Measurements from ENCODE around the gene RNASE1. TPM values are rescaled to one million over a fixed set of nuclear protein-coding genes. Genes with fewer than 3 reads are reported as not detected.
"Not testable (repeated sequence)": the region's sequence is repeated elsewhere in the genome, so short reads cannot be mapped to it uniquely, and the experiment has no call there.

Gene RNASE1
- total RNA-seq, 2 donors from 2014 or later: 295 to 632 TPM

- DNase-seq (no peak), ATAC-seq (no peak)
- intact Hi-C loops (cut with DNase I): no loop called here
Measured at GRCh38 chr14:20787025-20787424, 15.6 kb downstream of the RNASE1 start.

GRCh38 chr14:20782280-20782890 lies 20.3 kb downstream of the RNASE1 start:
- intact Hi-C loops (cut with DNase I): no loop called here
- ATAC-seq: peak; percentile 30 to 71
- no peak for DNase-seq

- ATAC-seq (peak in 1 of 2 donors; percentile 27), DNase-seq (no peak)
- intact Hi-C loops (cut with DNase I): no loop called here
Measured at GRCh38 chr14:20781803-20782202, 20.8 kb downstream of the RNASE1 start.

GRCh38 chr14:20775901-20776300 lies 26.7 kb downstream of the RNASE1 start:
- intact Hi-C loops (cut with DNase I): no loop called here
- ATAC-seq: no peak

GRCh38 chr14:20775043-20775442 lies 27.6 kb downstream of the RNASE1 start:
- intact Hi-C loops (cut with DNase I): no loop called here
- no peak for ATAC-seq

More at GRCh38 chr14:20775901-20776300, 26.7 kb downstream of the RNASE1 start:
- DNase-seq: no peak

GRCh38 chr14:20774258-20774824 lies 28.3 kb downstream of the RNASE1 start:
- intact Hi-C loops (cut with DNase I): no loop called here
- DNase-seq (no peak), ATAC-seq (no peak)

More at GRCh38 chr14:20775043-20775442, 27.6 kb downstream of the RNASE1 start:
- DNase-seq: no peak

- intact Hi-C loops (cut with DNase I): no loop called here
- ATAC-seq (no peak), DNase-seq (no peak)
Measured at GRCh38 chr14:20772650-20773049, 30.0 kb downstream of the RNASE1 start.

GRCh38 chr14:20769421-20769820 lies 33.2 kb downstream of the RNASE1 start:
- intact Hi-C loops (cut with DNase I): no loop called here
- DNase-seq: no peak
- ATAC-seq: no peak

- intact Hi-C loops (cut with DNase I): no loop called here
- ATAC-seq (no peak), DNase-seq (no peak)
Measured at GRCh38 chr14:20768593-20768892, 34.1 kb downstream of the RNASE1 start.

GRCh38 chr14:20760950-20761349 lies 41.7 kb downstream of the RNASE1 start:
- intact Hi-C loops (cut with DNase I): no loop called here
- DNase-seq (no peak), ATAC-seq (no peak)

GRCh38 chr14:20759465-20759864 lies 43.2 kb downstream of the RNASE1 start:
- DNase-seq, ATAC-seq: not testable (repeated sequence)
- intact Hi-C loops (cut with DNase I): loop anchor here (5.0 kb wide), 1 partner anchor 98 kb away; no protein-coding TSS in a partner anchor

- DNase-seq (peak; percentile 31), ATAC-seq (no peak)
- intact Hi-C loops (cut with DNase I): loop anchor here (5.0 kb wide), 1 partner anchor 99 kb away; no protein-coding TSS in a partner anchor
Measured at GRCh38 chr14:20757965-20758364, 44.7 kb downstream of the RNASE1 start.

- ATAC-seq (no peak), DNase-seq (no peak)
- intact Hi-C loops (cut with DNase I): loop anchor here (5.0 kb wide), 1 partner anchor 102 kb away; no protein-coding TSS in a partner anchor
Measured at GRCh38 chr14:20755037-20755436, 47.6 kb downstream of the RNASE1 start.

GRCh38 chr14:20754308-20754707 lies 48.3 kb downstream of the RNASE1 start:
- intact Hi-C loops (cut with DNase I): no loop called here
- DNase-seq (no peak), ATAC-seq (no peak)

GRCh38 chr14:20751963-20752562 lies 50.6 kb downstream of the RNASE1 start:
- intact Hi-C loops (cut with DNase I): no loop called here
- DNase-seq (no peak), ATAC-seq (no peak)

Other genes starting within 250 kb of the RNASE1 start
- gene RNASE9, start 241.8 kb downstream of the RNASE1 start, total RNA-seq: not detected
- not detected for gene RNASE11, start 214.8 kb downstream of the RNASE1 start, total RNA-seq
- gene RNASE12, start 211.5 kb downstream of the RNASE1 start, total RNA-seq: not detected
- gene OR6S1, start 161.2 kb downstream of the RNASE1 start, total RNA-seq: not detected
- 10 to 100 TPM; 15.9 to 20.8 TPM for gene RNASE4, start 118.3 kb downstream of the RNASE1 start, total RNA-seq
- 10 to 100 TPM in 1 of 2 donors, 1 to 10 TPM in 1; 7.1 to 13.0 TPM for gene ANG, start 114.1 kb downstream of the RNASE1 start, total RNA-seq
- not detected for gene EDDM3A, start 57.0 kb downstream of the RNASE1 start, total RNA-seq
- not detected for gene EDDM3B, start 34.4 kb downstream of the RNASE1 start, total RNA-seq
- 10 to 100 TPM in 1 of 2 donors, 1 to 10 TPM in 1; 6.9 to 16.1 TPM for gene RNASE6, start 21.6 kb downstream of the RNASE1 start, total RNA-seq
- gene RNASE3, start 88.5 kb upstream of the RNASE1 start, total RNA-seq: not detected
- gene RNASE2, start 152.6 kb upstream of the RNASE1 start, total RNA-seq: 1 to 10 TPM; 1.6 to 3.8 TPM
- 10 to 100 TPM; 33.8 to 39.0 TPM for gene METTL17, start 187.1 kb upstream of the RNASE1 start, total RNA-seq
- not detected for gene SLC39A2, start 196.4 kb upstream of the RNASE1 start, total RNA-seq
- 100 to 1,000 TPM; 212 to 215 TPM for gene NDRG2, start 222.2 kb upstream of the RNASE1 start, total RNA-seq
- 1 to 10 TPM in 1 of 2 donors, under 1 TPM in 1; 0.44 to 1.6 TPM for gene TPPP2, start 227.4 kb upstream of the RNASE1 start, total RNA-seq
- not detected for gene RNASE13, start 232.0 kb upstream of the RNASE1 start, total RNA-seq
- gene RNASE7, start 239.5 kb upstream of the RNASE1 start, total RNA-seq: not detected